HG03064 (cell line): ENCODE data around the gene USP17L21.
"Not testable (repeated sequence)": the region's sequence is repeated elsewhere in the genome, so short reads cannot be mapped to it uniquely, and the experiment has no call there.

Experiments used
- ATAC-seq: cut with Tn5 transposase; IDR thresholded peaks from one replicate; pipeline ENCODE4 v1.9.1; 2021; ENCODE audit warnings: low read depth; ENCODE audit not compliant: unreplicated experiment

USP17L21 gene

DNA sequence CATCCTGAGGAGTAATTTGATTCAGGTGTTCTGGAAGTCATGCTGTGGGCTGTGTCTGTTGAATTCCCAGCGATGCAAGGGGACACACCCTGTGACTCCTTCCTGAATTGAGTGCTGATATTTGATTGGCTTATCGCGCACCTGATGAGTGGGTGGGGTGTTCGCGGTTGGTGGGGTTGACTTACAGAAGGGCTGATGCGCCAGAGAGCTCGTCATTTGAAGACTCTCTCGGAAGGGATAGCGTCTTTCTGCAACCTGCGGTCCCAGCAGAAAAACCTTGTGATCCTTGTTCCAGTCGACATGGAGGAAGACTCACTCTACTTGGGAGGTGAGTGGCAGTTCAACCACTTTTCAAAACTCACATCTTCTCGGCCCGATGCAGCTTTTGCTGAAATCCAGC lies at the start of gene USP17L21:
USP17L21 (plus strand) TSS at position 301 of the 400 bp plus-strand sequence; CDS start at position 301, 0 bp downstream.
- ATAC-seq, result not testable (repeated sequence)

- ATAC-seq, result not testable (repeated sequence)
Observed at GRCh38 chr4:9214701-9215100, 48.0 kb upstream of the USP17L21 start.

DNA sequence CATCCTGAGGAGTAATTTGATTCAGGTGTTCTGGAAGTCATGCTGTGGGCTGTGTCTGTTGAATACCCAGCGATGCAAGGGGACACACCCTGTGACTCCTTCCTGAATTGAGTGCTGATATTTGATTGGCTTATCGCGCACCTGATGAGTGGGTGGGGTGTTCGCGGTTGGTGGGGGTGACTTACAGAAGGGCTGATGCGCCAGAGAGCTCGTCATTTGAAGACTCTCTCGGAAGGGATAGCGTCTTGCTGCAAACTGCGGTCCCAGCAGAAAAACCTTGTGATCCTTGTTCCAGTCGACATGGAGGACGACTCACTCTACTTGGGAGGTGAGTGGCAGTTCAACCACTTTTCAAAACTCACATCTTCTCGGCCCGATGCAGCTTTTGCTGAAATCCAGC lies 47.6 kb upstream of the USP17L21 start, which contains the start of gene USP17L11:
USP17L11 (plus strand) TSS at position 301 of the 400 bp plus-strand sequence; CDS start at position 301, 0 bp downstream.
- not testable (repeated sequence) for ATAC-seq

DNA sequence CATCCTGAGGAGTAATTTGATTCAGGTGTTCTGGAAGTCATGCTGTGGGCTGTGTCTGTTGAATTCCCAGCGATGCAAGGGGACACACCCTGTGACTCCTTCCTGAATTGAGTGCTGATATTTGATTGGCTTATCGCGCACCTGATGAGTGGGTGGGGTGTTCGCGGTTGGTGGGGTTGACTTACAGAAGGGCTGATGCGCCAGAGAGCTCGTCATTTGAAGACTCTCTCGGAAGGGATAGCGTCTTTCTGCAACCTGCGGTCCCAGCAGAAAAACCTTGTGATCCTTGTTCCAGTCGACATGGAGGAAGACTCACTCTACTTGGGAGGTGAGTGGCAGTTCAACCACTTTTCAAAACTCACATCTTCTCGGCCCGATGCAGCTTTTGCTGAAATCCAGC lies 42.8 kb upstream of the USP17L21 start, which contains the start of gene USP17L12:
USP17L12 (plus strand) TSS at position 301 of the 400 bp plus-strand sequence; CDS start at position 301, 0 bp downstream.
- ATAC-seq, result not testable (repeated sequence)

- ATAC-seq, result not testable (repeated sequence)
Observed at GRCh38 chr4:9224596-9224995, 38.1 kb upstream of the USP17L21 start, which contains the start of gene USP17L13. USP17L13 (plus strand) TSS chr4:9224896; CDS start chr4:9224896, 0 bp downstream.

GRCh38 chr4:9230249-9230648 lies 32.4 kb upstream of the USP17L21 start:
- ATAC-seq, result not testable (repeated sequence)

GRCh38 chr4:9234085-9234484 lies 28.6 kb upstream of the USP17L21 start, which contains the start of gene USP17L15:
USP17L15 (plus strand) TSS chr4:9234385; CDS start chr4:9234385, 0 bp downstream.
- not testable (repeated sequence) for ATAC-seq

- ATAC-seq, result not testable (repeated sequence)
Observed at GRCh38 chr4:9238461-9238860, 24.2 kb upstream of the USP17L21 start.

DNA sequence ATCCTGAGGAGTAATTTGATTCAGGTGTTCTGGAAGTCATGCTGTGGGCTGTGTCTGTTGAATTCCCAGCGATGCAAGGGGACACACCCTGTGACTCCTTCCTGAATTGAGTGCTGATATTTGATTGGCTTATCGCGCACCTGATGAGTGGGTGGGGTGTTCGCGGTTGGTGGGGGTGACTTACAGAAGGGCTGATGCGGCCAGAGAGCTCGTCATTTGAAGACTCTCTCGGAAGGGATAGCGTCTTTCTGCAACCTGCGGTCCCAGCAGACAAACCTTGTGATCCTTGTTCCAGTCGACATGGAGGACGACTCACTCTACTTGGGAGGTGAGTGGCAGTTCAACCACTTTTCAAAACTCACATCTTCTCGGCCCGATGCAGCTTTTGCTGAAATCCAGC lies 19.1 kb upstream of the USP17L21 start, which contains the start of gene USP17L17:
USP17L17 (plus strand) TSS at position 301 of the 400 bp plus-strand sequence; CDS start at position 301, 0 bp downstream.
- ATAC-seq, result not testable (repeated sequence)

GRCh38 chr4:9247953-9248680 lies 14.6 kb upstream of the USP17L21 start, which contains the start of gene USP17L18:
USP17L18 (plus strand) TSS chr4:9248630; CDS start chr4:9248630, 0 bp downstream.
- ATAC-seq, result not testable (repeated sequence)

DNA sequence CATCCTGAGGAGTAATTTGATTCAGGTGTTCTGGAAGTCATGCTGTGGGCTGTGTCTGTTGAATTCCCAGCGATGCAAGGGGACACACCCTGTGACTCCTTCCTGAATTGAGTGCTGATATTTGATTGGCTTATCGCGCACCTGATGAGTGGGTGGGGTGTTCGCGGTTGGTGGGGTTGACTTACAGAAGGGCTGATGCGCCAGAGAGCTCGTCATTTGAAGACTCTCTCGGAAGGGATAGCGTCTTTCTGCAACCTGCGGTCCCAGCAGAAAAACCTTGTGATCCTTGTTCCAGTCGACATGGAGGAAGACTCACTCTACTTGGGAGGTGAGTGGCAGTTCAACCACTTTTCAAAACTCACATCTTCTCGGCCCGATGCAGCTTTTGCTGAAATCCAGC lies 9.6 kb upstream of the USP17L21 start, which contains the start of gene USP17L19:
USP17L19 (plus strand) TSS at position 301 of the 400 bp plus-strand sequence; CDS start at position 301, 0 bp downstream.
- not testable (repeated sequence) for ATAC-seq

- ATAC-seq, result not testable (repeated sequence)
Observed at GRCh38 chr4:9257824-9258223, 4.8 kb upstream of the USP17L21 start, which contains the start of gene USP17L20. USP17L20 (plus strand) TSS chr4:9258124; CDS start chr4:9258124, 0 bp downstream.

DNA sequence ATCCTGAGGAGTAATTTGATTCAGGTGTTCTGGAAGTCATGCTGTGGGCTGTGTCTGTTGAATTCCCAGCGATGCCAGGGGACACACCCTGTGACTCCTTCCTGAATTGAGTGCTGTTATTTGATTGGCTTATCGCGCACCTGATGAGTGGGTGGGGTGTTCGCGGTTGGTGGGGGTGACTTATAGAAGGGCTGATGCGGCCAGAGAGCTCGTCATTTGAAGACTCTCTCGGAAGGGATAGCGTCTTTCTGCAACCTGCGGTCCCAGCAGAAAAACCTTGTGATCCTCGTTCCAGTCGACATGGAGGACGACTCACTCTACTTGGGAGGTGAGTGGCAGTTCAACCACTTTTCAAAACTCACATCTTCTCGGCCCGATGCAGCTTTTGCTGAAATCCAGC lies 4.6 kb downstream of the USP17L21 start, which contains the start of gene USP17L22:
USP17L22 (plus strand) TSS at position 301 of the 400 bp plus-strand sequence; CDS start at position 301, 0 bp downstream.
- ATAC-seq, result not testable (repeated sequence)

- ATAC-seq, result not testable (repeated sequence)
Observed at GRCh38 chr4:9271719-9272118, 9.0 kb downstream of the USP17L21 start.
